Fibroblast of skin of right biceps (primary cell): ENCODE data around the gene LRP6.
A peak's percentile ranks its signal among the peaks of the same experiment; 100 is the strongest.
"Not testable (repeated sequence)": the region's sequence is repeated elsewhere in the genome, so short reads cannot be mapped to it uniquely, and the experiment has no call there.

ENCODE experiments used
- DNase-seq: peaks from one replicate; pipeline ENCODE4 v3.0.0-alpha.2; 2013

LRP6 gene

GRCh38 chr12:12266873-12267741 is at the start of gene LRP6:
TSS of gene LRP6 (minus strand) at chr12:12267044. CDS start at chr12:12266735, 309 bp downstream.
- DNase-seq = peak; percentile 97

- no peak for DNase-seq
Observed at GRCh38 chr12:12315838-12316237, 49.0 kb upstream of the LRP6 start.

- DNase-seq = not testable (repeated sequence)
Observed at GRCh38 chr12:12310695-12311094, 43.9 kb upstream of the LRP6 start.

- no peak for DNase-seq
Observed at GRCh38 chr12:12305568-12306300, 38.9 kb upstream of the LRP6 start.

- DNase-seq = no peak
Observed at GRCh38 chr12:12302976-12303375, 36.1 kb upstream of the LRP6 start.

- DNase-seq = no peak
Observed at GRCh38 chr12:12301122-12301521, 34.3 kb upstream of the LRP6 start.

- no peak for DNase-seq
Observed at GRCh38 chr12:12297201-12297830, 30.5 kb upstream of the LRP6 start.

- DNase-seq = no peak
Observed at GRCh38 chr12:12294215-12295005, 27.6 kb upstream of the LRP6 start.

GRCh38 chr12:12290206-12290605 is 23.4 kb upstream of the LRP6 start:
- no peak for DNase-seq

GRCh38 chr12:12286441-12286840 is 19.6 kb upstream of the LRP6 start:
- DNase-seq = no peak

- DNase-seq = peak; percentile 79
Observed at GRCh38 chr12:12282761-12283425, 16.0 kb upstream of the LRP6 start.

GRCh38 chr12:12282202-12282601 is 15.4 kb upstream of the LRP6 start:
- DNase-seq = no peak

- DNase-seq = no peak
Observed at GRCh38 chr12:12281134-12281533, 14.3 kb upstream of the LRP6 start.

- DNase-seq = peak; percentile 37
Observed at GRCh38 chr12:12278899-12279298, 12.1 kb upstream of the LRP6 start.

- no peak for DNase-seq
Observed at GRCh38 chr12:12275874-12276273, 9.0 kb upstream of the LRP6 start.

- DNase-seq = peak; percentile 75
Observed at GRCh38 chr12:12273291-12273957, 6.6 kb upstream of the LRP6 start.

GRCh38 chr12:12272869-12273268 is 6.0 kb upstream of the LRP6 start:
- peak; percentile 74 for DNase-seq

GRCh38 chr12:12270226-12270625 is 3.4 kb upstream of the LRP6 start:
- DNase-seq = no peak

- no peak for DNase-seq
Observed at GRCh38 chr12:12267742-12268200, 927 bp upstream of the LRP6 start.

GRCh38 chr12:12266389-12266872 is 413 bp downstream of the LRP6 start:
- DNase-seq = no peak
